ENCODE results near the gene PCNT.

DNA sequence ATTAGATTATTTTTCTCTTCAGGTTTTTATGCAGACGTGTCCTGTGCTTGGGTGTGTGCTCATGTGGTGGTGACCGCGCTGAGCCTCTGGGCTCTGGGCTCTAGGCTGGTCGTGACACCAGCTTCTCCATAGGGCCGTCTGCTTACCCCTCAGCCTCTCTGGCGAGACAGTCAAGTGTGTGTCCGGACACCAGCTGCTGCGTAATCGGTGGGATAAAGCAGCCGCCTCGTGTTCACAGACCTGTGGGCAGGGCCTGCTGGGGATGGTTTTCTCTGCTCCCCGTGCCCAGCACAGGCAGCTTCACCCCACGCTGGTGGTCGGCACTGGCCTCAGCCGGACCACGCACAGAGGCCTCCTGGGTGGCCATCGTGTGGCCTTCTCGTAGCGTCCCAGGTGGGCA lies 101.1 kb downstream of the PCNT start:
- no peak for TF ChIP-seq POLR2AphosphoS5 (IDR thresholded peaks at IDR 0.05)
- TF ChIP-seq POLR2A (IDR thresholded peaks at IDR 0.05), result no peak
